ENCODE measurements around the gene SETBP1.

Gene SETBP1

DNA sequence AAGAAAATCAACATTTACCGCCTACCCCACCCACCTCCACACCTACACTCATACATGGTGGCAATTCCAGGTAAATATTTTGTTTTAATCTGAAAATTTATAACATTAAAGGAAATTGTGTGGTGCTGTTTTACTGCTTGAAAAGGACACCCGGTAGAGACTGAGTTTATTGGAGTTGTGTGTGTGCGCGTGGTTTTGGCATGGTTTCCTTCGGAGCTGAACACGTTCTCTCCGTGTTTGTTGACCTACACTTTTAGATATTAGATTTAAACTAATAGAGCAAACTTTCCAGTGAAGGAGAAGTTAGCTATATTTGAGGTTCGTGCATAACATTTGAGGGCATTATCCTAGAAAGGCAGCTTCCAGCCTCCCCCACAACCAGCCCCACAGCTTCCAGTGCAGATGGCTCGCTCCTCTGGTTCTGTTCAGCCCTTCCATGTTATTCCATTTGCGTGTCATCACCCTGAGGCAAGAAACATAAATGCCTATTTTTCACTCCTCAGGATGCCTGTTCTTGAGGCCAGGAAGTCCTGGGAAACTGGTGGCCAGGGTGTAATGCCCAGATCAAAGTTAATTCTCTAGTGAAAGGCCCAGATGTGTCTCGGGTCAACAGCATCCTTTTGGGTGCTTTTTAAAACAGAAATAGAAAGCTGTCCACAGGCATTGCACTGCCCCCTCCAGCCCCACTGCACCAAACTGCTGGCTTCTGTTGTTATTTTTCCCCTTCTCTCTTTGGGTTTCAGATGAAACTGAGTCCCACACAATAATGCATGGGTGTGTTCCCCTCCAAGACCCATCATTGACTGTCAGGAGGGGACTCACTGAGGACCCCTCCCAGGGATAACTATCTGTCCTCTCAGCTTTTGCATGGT is 190.2 kb downstream of the SETBP1 start:
- no peak overlapping the region for H3K4me2 ChIP-seq (ENCODE audit: low read length)

DNA sequence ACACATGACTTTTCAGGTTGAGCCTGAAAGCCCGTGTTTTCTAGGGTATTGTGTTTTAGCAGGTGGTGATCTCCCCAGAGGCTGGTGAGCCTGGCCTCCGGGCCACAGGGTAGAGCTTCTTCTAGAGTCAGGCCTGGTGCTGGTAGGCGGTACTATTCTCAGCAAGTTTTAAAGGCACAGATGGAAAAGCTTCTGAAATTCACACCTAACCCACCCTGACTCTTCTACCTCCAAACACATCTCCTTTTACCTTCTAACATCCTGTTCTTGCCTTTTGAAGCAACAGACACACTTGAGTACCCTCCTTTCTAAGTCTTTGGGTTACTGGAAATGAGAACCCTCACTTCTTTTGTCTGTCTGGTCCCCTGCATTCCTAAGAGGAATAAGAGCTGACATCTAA is 191.1 kb downstream of the SETBP1 start:
- Histone ChIP-seq H3K4me2 (ENCODE audit: low read length) (no peak overlapping the region), H3K9me2 (ENCODE audit: low read depth, low read length) (no peaks in the 10 kb centered on the region), H4K20me1 (ENCODE audit: insufficient read depth, low read length) (no peaks in the 10 kb centered on the region), H3K4me1 (ENCODE audit: insufficient read depth, low read length, severe bottlenecking) (no peaks in the 10 kb centered on the region), H3K27ac (ENCODE audit: low read depth, low read length, poor library complexity, severe bottlenecking) (no peak overlapping the region), H3K36me3 (ENCODE audit: insufficient read depth, low read length) (no peaks in the 10 kb centered on the region), H3F3A (ENCODE audit: insufficient read depth, low read length) (no peaks in the 10 kb centered on the region), H3K27me3 (ENCODE audit: insufficient read depth, low read length) (no peaks in the 10 kb centered on the region), H3K9ac (ENCODE audit: low read length) (no peak overlapping the region), H3K79me2 (ENCODE audit: insufficient read depth, low read length) (no peaks in the 10 kb centered on the region), H3K9me3 (ENCODE audit: low read length) (no peaks in the 10 kb centered on the region), H2AFZ (ENCODE audit: low read length) (no peak overlapping the region), H3K4me3 (ENCODE audit: low read depth, low read length, poor library complexity, severe bottlenecking) (no peak overlapping the region)
- no peak for TF ChIP-seq EZH2 (IDR thresholded peaks at IDR 0.05; ENCODE audit: borderline replicate concordance, low read length)
- TF ChIP-seq, protein P1, sequence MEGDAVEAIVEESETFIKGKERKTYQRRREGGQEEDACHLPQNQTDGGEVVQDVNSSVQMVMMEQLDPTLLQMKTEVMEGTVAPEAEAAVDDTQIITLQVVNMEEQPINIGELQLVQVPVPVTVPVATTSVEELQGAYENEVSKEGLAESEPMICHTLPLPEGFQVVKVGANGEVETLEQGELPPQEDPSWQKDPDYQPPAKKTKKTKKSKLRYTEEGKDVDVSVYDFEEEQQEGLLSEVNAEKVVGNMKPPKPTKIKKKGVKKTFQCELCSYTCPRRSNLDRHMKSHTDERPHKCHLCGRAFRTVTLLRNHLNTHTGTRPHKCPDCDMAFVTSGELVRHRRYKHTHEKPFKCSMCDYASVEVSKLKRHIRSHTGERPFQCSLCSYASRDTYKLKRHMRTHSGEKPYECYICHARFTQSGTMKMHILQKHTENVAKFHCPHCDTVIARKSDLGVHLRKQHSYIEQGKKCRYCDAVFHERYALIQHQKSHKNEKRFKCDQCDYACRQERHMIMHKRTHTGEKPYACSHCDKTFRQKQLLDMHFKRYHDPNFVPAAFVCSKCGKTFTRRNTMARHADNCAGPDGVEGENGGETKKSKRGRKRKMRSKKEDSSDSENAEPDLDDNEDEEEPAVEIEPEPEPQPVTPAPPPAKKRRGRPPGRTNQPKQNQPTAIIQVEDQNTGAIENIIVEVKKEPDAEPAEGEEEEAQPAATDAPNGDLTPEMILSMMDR (IDR thresholded peaks at IDR 0.05; ENCODE audit: low read length): no peak

More for the DNA sequence above, 190.2 kb downstream of the SETBP1 start:
- H3K79me2 ChIP-seq (ENCODE audit: insufficient read depth, low read length): no peaks in the 10 kb centered on the region
- no peaks in the 10 kb centered on the region for H3K4me1 ChIP-seq (ENCODE audit: insufficient read depth, low read length, severe bottlenecking)
- H3K36me3 ChIP-seq (ENCODE audit: insufficient read depth, low read length): no peaks in the 10 kb centered on the region
- H3K27ac ChIP-seq (ENCODE audit: low read depth, low read length, poor library complexity, severe bottlenecking): no peak overlapping the region
- H3K9ac ChIP-seq (ENCODE audit: low read length): no peak overlapping the region
- no peaks in the 10 kb centered on the region for H3F3A ChIP-seq (ENCODE audit: insufficient read depth, low read length)
- no peaks in the 10 kb centered on the region for H4K20me1 ChIP-seq (ENCODE audit: insufficient read depth, low read length)
- no peak for TF ChIP-seq EZH2 (IDR thresholded peaks at IDR 0.05; ENCODE audit: borderline replicate concordance, low read length)
- TF ChIP-seq, protein P1 (IDR thresholded peaks at IDR 0.05; ENCODE audit: low read length): no peak
- H3K9me2 ChIP-seq (ENCODE audit: low read depth, low read length): no peaks in the 10 kb centered on the region
- no peak overlapping the region for H2AFZ ChIP-seq (ENCODE audit: low read length)
- no peaks in the 10 kb centered on the region for H3K27me3 ChIP-seq (ENCODE audit: insufficient read depth, low read length)
- H3K9me3 ChIP-seq (ENCODE audit: low read length): no peaks in the 10 kb centered on the region
- no peak overlapping the region for H3K4me3 ChIP-seq (ENCODE audit: low read depth, low read length, poor library complexity, severe bottlenecking)

- Histone ChIP-seq H3K79me2 (ENCODE audit: insufficient read depth, low read length) (no peaks in the 10 kb centered on the region), H3K27me3 (ENCODE audit: insufficient read depth, low read length) (no peaks in the 10 kb centered on the region), H2AFZ (ENCODE audit: low read length) (no peak overlapping the region), H3K9ac (ENCODE audit: low read length) (no peak overlapping the region), H3K36me3 (ENCODE audit: insufficient read depth, low read length) (no peaks in the 10 kb centered on the region), H3K4me1 (ENCODE audit: insufficient read depth, low read length, severe bottlenecking) (no peaks in the 10 kb centered on the region), H3K9me2 (ENCODE audit: low read depth, low read length) (no peaks in the 10 kb centered on the region), H3K4me2 (ENCODE audit: low read length) (no peak overlapping the region), H3F3A (ENCODE audit: insufficient read depth, low read length) (no peaks in the 10 kb centered on the region), H3K27ac (ENCODE audit: low read depth, low read length, poor library complexity, severe bottlenecking) (no peak overlapping the region), H3K9me3 (ENCODE audit: low read length) (no peaks in the 10 kb centered on the region), H4K20me1 (ENCODE audit: insufficient read depth, low read length) (no peaks in the 10 kb centered on the region), H3K4me3 (ENCODE audit: low read depth, low read length, poor library complexity, severe bottlenecking) (no peak overlapping the region)
- no peak for TF ChIP-seq EZH2 (IDR thresholded peaks at IDR 0.05; ENCODE audit: borderline replicate concordance, low read length)
- TF ChIP-seq, protein P1 (IDR thresholded peaks at IDR 0.05; ENCODE audit: low read length): no peak
Observed at GRCh38 chr18:44876024-44876423, 195.3 kb downstream of the SETBP1 start.
